NCI-H446 (cell line): Measurements from ENCODE around the gene HEYL.
A peak's percentile ranks its signal among the peaks of the same experiment; 100 is the strongest.
"Not testable (repeated sequence)": the region's sequence is repeated elsewhere in the genome, so short reads cannot be mapped to it uniquely, and the experiment has no call there.

Experiments
- DNase-seq, 2 experiments: peaks; one replicate each; lab custom pipeline; 2025; lab: John Stamatoyannopoulos, UW

Gene HEYL

DNA sequence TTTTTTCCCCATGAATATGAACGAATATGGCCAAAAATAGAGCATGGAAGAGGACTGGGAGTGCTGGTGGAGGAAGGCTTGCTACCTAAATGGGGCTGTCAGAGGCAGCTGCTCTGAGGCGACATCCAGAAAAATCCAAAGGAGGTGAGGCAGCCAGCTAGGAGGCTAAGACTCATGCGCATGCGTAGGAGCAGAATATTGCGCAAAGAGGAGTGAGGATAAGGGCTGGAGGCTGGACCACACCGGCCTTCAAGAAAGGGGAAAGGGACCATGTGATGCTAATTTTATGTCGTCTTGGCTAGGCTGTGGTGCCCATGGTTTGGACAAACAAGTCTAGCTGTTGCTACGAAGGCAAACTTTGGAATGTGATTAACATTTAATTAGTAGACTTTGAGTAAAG, 30.5 kb downstream of the HEYL start:
- no peak for DNase-seq

DNA sequence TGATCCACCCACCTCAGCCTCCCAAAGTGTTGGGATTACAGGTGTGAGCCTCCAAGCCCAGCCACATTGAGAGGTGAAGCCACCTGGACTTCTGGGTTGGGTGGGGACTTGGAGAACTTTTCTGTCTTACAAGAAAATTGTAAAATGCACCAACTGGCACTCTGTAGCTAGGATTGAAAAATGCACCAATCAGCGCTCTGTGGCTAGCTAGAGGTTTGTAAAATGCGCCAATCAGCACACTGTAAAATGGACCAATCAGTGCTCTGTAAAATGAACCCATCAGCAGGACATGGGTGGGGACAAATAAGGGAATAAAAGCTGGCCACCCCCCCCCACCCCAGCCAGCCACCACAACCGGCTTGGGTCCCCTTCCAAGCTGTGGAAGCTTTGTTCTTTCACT, 35.8 kb downstream of the HEYL start:
- DNase-seq, result not testable (repeated sequence)

DNA sequence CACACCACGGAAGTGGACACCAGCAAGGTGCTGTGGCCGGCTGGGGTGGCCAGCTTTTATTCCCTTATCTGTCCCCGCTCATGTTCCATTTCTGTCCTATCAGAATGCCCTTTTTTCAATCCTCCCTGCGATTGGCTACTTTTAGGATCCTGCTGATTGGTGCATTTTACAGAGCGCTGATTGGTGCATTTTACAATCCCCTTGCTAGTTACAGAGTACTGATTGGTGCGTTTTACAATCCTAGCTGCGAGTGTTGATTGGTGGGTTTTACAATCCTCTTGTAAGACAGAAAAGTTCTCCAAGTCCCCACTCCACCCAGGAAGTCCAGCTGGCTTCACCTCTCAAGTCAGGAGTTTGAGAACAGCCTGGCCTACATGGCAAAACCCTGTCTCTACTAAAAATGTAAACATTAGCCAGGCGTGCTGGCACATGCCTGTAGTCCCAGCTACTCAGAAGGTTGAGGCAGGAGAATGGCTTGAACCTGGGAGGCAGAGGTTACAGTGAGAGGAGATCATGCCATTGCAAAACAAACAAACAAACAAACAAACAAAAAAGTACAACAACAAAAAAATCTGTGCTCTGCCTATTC, 37.7 kb downstream of the HEYL start:
- not testable (repeated sequence) for DNase-seq

DNA sequence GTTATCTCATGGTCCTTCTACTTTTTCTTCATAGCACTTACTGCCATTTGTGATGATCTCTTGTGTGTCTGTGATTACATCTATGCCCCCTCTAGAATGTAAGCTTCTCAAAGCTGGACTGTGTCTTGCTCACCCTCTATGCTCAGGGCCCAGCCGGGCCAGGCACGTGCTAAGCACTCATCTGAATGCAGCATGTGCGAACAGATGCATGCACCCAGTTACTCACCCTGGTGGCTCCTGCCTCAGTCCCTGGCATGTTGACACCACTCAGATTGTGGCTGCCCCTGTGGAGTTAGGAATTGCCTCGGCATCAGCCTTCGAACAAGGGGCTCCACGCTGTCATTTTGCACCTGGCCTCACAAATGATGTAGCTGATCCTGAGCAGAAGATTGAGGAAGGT, 43.3 kb downstream of the HEYL start:
- no peak for DNase-seq

DNA sequence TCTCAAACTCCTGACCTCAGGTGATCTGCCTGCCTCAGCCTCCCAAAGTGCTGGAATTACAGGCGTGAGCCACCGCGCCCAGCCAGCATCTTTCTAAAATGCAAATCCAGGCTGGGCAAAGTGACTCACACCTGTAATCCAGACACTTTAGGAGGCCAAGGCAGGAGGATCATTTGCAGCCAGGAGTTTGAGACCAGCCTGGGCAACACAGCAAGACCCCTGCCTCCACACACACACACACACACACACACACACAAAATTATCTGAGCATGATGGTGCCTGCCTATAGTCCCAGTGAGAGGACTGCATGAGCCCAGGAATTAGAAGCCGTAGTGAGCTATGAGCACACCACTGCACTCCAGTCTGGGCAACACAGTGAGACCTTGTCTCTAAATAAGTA, 46.1 kb downstream of the HEYL start:
- DNase-seq, result no peak

DNA sequence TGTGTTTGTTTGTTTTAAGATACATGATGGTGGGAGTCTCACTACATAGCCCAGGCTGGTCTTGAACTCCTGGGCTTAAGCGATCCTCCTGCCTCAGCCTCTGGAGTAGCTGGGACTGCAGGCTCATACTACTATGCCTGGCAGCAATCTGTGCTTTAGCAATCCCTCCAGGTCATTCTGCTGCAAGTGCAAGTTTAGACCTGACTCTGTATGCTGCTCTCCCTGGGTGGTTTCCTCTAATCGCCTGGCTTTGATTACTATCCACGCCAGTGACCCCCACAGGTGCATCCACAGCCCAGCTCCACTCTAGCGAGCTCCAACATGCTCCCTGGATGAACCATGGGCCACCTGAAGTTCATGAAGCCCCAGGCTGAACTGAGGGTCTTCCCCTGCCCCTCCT, 47.4 kb downstream of the HEYL start:
- DNase-seq, result no peak

DNA sequence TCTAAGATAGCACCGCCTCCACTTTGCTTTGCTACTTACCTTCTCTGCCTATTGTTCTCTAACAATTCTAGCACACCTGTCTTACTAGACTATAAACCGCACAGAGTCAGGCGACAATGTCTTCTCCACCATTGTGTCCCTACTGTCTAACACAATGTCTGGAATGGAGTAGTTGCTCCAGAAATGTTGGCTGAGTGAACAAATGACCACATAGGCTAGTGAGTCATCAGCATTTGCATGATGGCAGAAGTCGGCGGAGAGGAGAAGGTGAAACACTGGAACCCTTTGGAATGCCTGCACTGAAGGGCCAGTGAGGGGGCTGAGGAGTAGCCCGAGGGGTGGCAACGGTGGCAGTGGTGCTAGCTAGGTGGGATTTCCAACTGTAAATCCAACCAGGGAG, 48.9 kb downstream of the HEYL start:
- DNase-seq, result no peak

DNA sequence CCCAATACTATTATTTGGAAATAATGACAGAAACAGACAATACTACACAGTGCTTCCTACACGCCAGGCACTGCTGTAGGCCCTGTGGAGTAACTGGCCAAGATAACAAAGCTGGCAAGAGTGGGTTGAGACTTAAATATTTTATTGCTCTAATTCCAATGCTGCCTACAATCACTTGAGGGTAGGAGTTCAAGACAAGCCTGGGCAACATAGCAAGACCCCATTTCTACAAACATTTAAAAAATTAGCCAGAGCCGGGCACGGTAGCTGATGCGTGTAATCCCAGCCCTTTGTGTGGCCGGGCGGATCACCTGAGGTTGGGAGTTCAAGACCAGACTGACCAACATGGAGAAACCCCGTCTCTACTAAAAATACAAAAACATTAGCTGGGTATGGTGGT, 53.5 kb downstream of the HEYL start:
- DNase-seq, result no peak

DNA sequence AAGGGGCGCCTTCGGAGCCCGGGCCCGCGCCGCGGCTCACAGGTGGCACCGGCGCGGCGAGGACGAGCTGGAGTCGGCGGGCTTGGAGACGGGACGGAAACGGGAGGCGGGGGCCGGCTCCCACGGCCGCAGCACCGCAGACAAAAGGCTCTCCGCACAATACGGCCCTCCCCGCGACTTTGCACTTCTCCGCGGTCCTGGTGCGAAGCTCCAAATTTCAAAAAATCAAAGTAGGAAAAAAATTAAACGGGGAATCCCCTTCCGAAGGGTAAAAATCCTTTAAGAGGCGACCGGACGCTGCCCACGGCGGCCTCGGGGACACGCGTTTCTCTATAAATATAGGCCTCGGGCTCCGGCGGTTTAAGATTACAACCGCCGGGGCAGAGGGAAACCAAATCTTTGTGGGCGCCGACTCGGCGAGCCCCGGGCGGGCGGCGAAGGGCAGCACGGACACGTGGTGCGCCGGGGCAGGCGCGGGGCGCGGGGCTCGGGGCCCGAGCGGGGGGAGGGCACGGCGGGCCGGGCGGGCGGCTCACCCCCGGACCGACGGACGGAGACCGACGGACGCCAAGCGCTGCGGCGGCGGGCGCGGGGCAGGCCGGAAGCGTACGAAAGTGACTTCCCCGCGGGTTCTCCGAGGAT, 63.3 kb downstream of the HEYL start:
- DNase-seq, result no peak

DNA sequence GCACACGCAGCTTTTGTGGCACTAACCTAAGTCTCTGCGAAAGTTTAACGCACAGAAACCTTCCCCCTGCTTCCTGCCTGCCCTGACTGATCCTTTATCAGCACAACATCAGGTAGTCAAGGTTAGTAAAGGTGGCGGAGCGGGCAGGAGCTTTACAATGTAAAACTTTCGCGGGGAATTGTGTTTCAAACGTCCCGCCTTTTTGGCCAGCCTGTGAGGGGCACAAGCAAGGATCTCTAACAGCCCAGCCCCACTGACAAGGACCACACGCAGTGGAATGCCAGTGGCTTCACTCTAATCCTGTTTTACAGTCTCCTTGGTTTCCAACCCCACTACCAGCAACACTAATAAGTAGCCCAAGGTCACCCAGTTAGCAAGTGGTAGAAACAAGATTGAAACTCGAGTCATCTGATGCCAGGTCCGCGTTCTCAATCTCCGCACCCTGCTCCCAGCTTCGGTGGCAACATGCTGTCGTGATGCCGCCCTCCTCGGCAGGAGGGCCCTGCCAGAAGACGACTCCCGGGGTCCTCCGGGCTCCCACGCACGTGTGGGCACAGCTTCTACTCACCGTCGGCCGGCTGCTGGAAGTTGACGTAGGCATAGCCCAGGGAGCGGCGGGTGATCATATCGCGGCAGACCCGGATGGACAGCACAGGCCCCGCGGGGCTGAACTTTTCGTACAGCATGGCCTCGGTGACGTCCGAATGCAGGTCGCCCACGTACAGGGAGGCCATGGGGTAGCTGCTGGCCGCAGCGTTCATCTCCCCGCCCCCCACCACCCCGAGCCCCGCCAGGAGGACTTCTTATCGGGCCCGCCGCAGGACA, 64.0 kb downstream of the HEYL start:
- peak in 1 of 2 experiments; percentile 19 for DNase-seq

DNA sequence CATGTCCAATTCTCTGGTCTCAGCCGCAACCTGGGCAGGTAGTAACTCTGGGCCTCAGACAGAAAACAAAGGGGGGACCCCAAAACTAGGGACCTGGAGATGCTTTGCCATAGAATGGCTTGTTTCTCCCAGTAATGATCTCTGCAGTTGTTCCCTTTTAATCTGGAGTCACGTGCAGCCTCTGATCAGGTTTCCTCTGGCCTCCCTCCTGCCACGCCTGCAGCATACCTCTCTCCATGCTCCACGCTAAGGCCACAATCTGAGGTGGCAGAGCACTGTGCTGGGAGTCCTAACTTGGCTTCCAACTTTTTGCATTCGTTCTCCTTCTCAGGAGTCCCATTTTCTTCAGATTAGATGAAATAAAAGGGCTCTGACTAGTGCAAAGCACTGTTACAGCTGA, 64.8 kb downstream of the HEYL start:
- DNase-seq, result no peak
